ENCODE data around the gene MYCN.

DNA sequence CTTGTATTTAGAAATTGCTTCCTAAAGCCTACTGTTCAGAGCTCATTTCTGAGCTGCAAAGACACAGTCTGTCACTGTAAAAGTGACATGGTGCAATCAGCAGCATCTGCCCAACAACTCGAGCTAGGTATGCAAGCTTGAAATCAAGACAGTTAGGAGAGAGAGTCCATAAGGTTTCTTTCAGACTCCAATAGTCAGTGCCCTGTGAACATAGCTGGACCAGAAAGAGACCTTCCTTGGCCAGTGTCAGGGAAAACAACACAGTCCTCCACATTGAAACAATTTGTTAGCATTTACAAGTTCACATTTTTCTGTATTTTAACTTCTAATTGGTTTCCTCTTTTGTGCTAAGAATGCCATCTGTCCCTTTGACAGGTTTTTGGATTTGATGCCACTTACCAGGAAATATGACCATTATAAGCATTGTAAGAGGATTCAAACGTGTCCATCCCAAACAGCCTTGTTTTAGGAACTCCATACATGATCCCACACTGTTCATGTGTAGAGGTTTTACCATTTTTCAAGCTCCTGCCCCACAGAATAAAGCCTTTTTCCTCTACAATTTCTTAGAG is 8.9 kb upstream of the MYCN start:
- TF ChIP-seq CTCF (IDR thresholded peaks at IDR 0.05) (no peak), POLR2A (IDR thresholded peaks at IDR 0.05) (no peak)
